Loucy (cell line): Measurements from ENCODE around the gene JAM2.

Experiments
- EZH2phosphoT487 ChIP-seq: fragments of 200-600 bp; IDR thresholded peaks from 2 replicates; pipeline ENCODE4 v1.6.1; 2018; ENCODE audit warnings: antibody characterized with exemption, mild to moderate bottlenecking, moderate library complexity, borderline replicate concordance
- TF ChIP-seq, protein P1 (sequence below): fragments of 200-600 bp; sonication (generic); conservative IDR thresholded peaks from 2 replicates; pipeline ENCODE4 v1.5.1; 2014; ENCODE audit warnings: mild to moderate bottlenecking, antibody characterized with exemption, low read length

DNA sequence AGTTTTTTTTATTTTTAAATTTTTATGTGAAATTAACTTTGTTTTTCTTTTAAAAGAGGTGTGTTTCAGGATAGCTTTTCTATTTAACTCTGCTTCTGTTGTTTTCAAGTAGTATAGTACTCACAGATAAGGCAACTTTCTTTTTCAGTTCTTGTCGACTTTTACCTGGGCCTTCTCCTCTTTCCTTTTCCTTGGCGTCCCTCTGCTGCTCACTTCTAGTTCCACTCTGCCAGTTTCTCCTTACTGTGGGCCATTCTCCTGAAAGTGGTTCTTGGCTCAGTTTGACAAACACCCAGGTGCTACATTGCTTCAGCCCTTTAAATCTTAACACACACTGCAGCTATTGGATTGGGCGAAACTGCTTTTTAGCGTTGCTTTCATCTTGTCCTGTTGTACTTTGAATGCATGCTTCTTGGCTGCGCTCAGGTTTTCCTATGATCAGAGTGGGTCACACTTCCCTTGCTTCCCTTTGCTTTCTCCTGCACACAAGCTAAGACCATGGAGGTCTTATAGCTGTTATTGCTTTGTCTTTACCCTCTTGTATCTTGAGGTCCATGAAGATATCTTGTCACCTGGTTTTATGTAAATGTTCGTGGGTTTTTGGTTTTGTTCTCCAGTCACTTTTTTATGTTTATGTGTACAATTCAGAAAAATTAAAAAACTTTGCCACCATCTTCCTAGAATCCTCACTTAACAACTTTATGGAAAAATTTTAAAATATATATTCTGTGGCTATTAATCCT is 117.3 kb downstream of the JAM2 start:
- TF ChIP-seq, protein P1, sequence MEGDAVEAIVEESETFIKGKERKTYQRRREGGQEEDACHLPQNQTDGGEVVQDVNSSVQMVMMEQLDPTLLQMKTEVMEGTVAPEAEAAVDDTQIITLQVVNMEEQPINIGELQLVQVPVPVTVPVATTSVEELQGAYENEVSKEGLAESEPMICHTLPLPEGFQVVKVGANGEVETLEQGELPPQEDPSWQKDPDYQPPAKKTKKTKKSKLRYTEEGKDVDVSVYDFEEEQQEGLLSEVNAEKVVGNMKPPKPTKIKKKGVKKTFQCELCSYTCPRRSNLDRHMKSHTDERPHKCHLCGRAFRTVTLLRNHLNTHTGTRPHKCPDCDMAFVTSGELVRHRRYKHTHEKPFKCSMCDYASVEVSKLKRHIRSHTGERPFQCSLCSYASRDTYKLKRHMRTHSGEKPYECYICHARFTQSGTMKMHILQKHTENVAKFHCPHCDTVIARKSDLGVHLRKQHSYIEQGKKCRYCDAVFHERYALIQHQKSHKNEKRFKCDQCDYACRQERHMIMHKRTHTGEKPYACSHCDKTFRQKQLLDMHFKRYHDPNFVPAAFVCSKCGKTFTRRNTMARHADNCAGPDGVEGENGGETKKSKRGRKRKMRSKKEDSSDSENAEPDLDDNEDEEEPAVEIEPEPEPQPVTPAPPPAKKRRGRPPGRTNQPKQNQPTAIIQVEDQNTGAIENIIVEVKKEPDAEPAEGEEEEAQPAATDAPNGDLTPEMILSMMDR = no peak
- TF ChIP-seq EZH2phosphoT487 = no peak
